ENCODE measurements around the gene DCBLD1. TPM values are rescaled to one million over a fixed set of nuclear protein-coding genes. Genes with fewer than 3 reads are reported as not detected.

Gene DCBLD1
- total RNA-seq (2021; ENCODE audit: unreplicated experiment) (19.5 TPM), Bru-seq, nascent RNA (percentile 71 among the genes with signal in this experiment), BruChase-seq, experiment 1, labeled RNA remaining after a 6-hour chase (percentile 61 among the genes with signal in this experiment), BruChase-seq, experiment 2, labeled RNA remaining after a 2-hour chase (percentile 65 among the genes with signal in this experiment)
- 10.8 and 15.0 TPM in 2 replicates for polyA plus RNA-seq (2012)
- long read RNA-seq, transcript DCBLD1-202 (15 exons, 3,626 nt) = major isoform, 20 of 51 reads
- long read RNA-seq, partial matches to known transcripts = 21 of 51 reads
- long read RNA-seq, other reads (novel, unspliced or antisense) = 10 of 51 reads

DNA sequence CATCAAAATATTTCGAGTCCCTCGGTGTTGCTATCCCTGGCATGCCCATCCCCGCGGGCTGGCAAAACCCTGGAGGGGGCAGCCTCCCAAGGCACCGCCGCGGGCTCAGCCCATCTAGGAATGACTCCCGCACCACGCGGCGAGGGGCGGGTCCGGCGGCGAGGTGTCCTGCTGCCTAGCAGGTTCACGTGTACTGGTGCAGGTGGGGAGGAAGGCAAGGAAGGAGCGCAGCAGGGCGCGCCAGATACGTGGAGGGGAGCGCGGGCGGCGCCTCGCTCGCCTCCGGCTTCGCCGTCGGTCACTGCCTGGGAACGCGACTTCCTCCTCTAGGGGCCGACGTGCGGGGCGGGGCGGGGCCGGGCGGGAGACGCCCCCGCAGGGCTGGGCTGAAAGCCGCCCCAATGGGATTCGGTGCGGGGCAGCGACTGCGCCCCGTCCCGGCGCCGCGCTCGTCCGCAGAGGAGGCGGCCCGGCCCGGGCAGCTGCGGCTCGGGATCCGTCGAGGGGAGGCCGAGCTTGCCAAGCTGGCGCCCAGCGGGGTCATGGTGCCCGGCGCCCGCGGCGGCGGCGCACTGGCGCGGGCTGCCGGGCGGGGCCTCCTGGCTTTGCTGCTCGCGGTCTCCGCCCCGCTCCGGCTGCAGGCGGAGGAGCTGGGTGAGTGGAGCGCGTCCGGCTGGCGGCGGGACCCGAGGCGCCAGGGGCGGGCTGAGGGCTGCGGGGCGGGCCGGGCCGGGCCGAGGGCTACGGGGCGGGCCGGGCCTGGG is at the start of gene DCBLD1:
TSS of gene DCBLD1 (plus strand) at position 435 of the 764 bp plus-strand sequence. CDS start at position 543, 108 bp downstream.
- Histone ChIP-seq H3K27ac (ENCODE audit: low read depth, low read length) (peak within 1 kb of the TSS; percentile 88), H3K36me3 (ENCODE audit: control insufficient read depth in 1 of 2, insufficient read depth in 2 of 2, low read length in 2 of 2) (peaks cover 0 to 2% of the 10 kb centered on the region in 2 experiments; a peak in 1 of 4 replicates), H3K79me2 (ENCODE audit: insufficient read depth, low read length) (peaks cover 42% of the 10 kb centered on the region), H2AFZ (ENCODE audit: low read depth, low read length, poor library complexity, severe bottlenecking) (peak within 1 kb of the TSS; percentile 4), H3K27me3 (ENCODE audit: insufficient read depth, low read length) (no peaks in the 10 kb centered on the region), H3K4me1 (ENCODE audit: control insufficient read depth in 1 of 2, insufficient read depth in 2 of 2, low read length in 2 of 2) (peaks cover 11 to 21% of the 10 kb centered on the region in 2 experiments; a peak in 3 of 4 replicates), H3K9ac (ENCODE audit: low read length) (peak within 1 kb of the TSS; percentile 92), H3K9me3 (ENCODE audit: control insufficient read depth in 1 of 2, insufficient read depth in 1 of 2, low read depth in 1 of 2, low read length in 2 of 2) (no peaks in the 10 kb centered on the region), H3K4me3 (replicated peaks in 1 of 2; ENCODE audit: low read depth in 1 of 2, low read length in 2 of 2) (peak within 1 kb of the TSS; percentile 86 to 88), H3K4me2 (ENCODE audit: low read length) (peak within 1 kb of the TSS; percentile 86), H3K9me2 (ENCODE audit: insufficient read depth) (no peaks in the 10 kb centered on the region), H4K20me1 (ENCODE audit: insufficient read depth) (no peaks in the 10 kb centered on the region)
- CTCF ChIA-PET = interaction anchor here (1.9 kb wide), 1 partner anchor 33 kb away, joined by 5 read pairs; no protein-coding TSS in a partner anchor
- POLR2A ChIA-PET = interaction anchor here (1.8 to 2.2 kb wide), 2 partner anchors 10 to 120 kb away, joined by 6 read pairs; partner anchors contain the start of gene GOPC
- RAD21 ChIA-PET (ENCODE audit: low non-redundant PET in 1 of 2, low total read pairs in 2 of 2, uncharacterized antibody in 2 of 2, unreplicated experiment in 2 of 2) = no interaction called here
- no TSS peak for BruUV-seq (replicated peaks)
- intact Hi-C loops (cut with micrococcal nuclease) = loop anchor here (1.0 to 10.0 kb wide), 3 partner anchors 32 to 192 kb away; partner anchors contain the start of genes GOPC and NUS1
- DNase-seq (ENCODE audit: low read depth, low spot score) = peak; percentile 78
- ATAC-seq = peak; percentile 83
- TF ChIP-seq ZNF274 (IDR thresholded peaks at IDR 0.05; ENCODE audit: low read depth, low read length) = no peak
- no peak for TF ChIP-seq YY1 (IDR thresholded peaks at IDR 0.05; ENCODE audit: extremely low read depth, insufficient replicate concordance, low read depth, low read length)
- TF ChIP-seq TCF7L2 (IDR thresholded peaks at IDR 0.05; ENCODE audit: borderline replicate concordance, extremely low read depth, insufficient read depth, insufficient read length) = no peak
- no peak for TF ChIP-seq SRF (IDR thresholded peaks at IDR 0.05; ENCODE audit: low read depth)
- peak; percentile 95 for TF ChIP-seq MAX (IDR thresholded peaks at IDR 0.05)
- peak; percentile 91 for TF ChIP-seq EGR1 (IDR thresholded peaks at IDR 0.05; ENCODE audit: low read depth)
- no peak for TF ChIP-seq EZH2 (IDR thresholded peaks at IDR 0.05)
- TF ChIP-seq JUND (IDR thresholded peaks at IDR 0.05) = no peak
- TF ChIP-seq ZFX (IDR thresholded peaks at IDR 0.05) = peak; percentile 57; the same call in 1 of the 2 replicates
- no peak for TF ChIP-seq FOSL1 (IDR thresholded peaks at IDR 0.05; ENCODE audit: low read depth)
- TF ChIP-seq SIN3A (IDR thresholded peaks at IDR 0.05; ENCODE audit: low read depth) = no peak
- TF ChIP-seq POLR2AphosphoS5 (IDR thresholded peaks at IDR 0.05; ENCODE audit: low read depth, low read length) = peak; percentile 86
- TF ChIP-seq ELF1 (IDR thresholded peaks at IDR 0.05; ENCODE audit: borderline replicate concordance, low read depth) = no peak
- TF ChIP-seq, protein P1, sequence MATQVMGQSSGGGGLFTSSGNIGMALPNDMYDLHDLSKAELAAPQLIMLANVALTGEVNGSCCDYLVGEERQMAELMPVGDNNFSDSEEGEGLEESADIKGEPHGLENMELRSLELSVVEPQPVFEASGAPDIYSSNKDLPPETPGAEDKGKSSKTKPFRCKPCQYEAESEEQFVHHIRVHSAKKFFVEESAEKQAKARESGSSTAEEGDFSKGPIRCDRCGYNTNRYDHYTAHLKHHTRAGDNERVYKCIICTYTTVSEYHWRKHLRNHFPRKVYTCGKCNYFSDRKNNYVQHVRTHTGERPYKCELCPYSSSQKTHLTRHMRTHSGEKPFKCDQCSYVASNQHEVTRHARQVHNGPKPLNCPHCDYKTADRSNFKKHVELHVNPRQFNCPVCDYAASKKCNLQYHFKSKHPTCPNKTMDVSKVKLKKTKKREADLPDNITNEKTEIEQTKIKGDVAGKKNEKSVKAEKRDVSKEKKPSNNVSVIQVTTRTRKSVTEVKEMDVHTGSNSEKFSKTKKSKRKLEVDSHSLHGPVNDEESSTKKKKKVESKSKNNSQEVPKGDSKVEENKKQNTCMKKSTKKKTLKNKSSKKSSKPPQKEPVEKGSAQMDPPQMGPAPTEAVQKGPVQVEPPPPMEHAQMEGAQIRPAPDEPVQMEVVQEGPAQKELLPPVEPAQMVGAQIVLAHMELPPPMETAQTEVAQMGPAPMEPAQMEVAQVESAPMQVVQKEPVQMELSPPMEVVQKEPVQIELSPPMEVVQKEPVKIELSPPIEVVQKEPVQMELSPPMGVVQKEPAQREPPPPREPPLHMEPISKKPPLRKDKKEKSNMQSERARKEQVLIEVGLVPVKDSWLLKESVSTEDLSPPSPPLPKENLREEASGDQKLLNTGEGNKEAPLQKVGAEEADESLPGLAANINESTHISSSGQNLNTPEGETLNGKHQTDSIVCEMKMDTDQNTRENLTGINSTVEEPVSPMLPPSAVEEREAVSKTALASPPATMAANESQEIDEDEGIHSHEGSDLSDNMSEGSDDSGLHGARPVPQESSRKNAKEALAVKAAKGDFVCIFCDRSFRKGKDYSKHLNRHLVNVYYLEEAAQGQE (IDR thresholded peaks at IDR 0.05; ENCODE audit: low read depth) = no peak
- peak; percentile 59 for TF ChIP-seq POLR2A (IDR thresholded peaks at IDR 0.05; ENCODE audit: borderline replicate concordance, extremely low read depth, insufficient read depth, insufficient read length)
- TF ChIP-seq CBX3 (IDR thresholded peaks at IDR 0.05; ENCODE audit: low read depth) = peak; percentile 49; the same call in 1 of the 2 replicates
- TF ChIP-seq RAD21 (IDR thresholded peaks at IDR 0.05; ENCODE audit: low read depth) = no peak
- peak; percentile 43; the same call in 1 of the 2 replicates for TF ChIP-seq SP1 (IDR thresholded peaks at IDR 0.05; ENCODE audit: low read depth)
- TF ChIP-seq ZBTB33 (IDR thresholded peaks at IDR 0.05; ENCODE audit: extremely low read depth, insufficient replicate concordance, low read length) = no peak
- no peak for TF ChIP-seq CEBPB (IDR thresholded peaks at IDR 0.05; ENCODE audit: low read depth)
